ENCODE measurements around the gene TMEM51. TPM values are rescaled to one million over a fixed set of nuclear protein-coding genes. Genes with fewer than 3 reads are reported as not detected.

Gene TMEM51
- total RNA-seq, 2 experiments from 2014 or later: 0.14 to 0.15 TPM

DNA sequence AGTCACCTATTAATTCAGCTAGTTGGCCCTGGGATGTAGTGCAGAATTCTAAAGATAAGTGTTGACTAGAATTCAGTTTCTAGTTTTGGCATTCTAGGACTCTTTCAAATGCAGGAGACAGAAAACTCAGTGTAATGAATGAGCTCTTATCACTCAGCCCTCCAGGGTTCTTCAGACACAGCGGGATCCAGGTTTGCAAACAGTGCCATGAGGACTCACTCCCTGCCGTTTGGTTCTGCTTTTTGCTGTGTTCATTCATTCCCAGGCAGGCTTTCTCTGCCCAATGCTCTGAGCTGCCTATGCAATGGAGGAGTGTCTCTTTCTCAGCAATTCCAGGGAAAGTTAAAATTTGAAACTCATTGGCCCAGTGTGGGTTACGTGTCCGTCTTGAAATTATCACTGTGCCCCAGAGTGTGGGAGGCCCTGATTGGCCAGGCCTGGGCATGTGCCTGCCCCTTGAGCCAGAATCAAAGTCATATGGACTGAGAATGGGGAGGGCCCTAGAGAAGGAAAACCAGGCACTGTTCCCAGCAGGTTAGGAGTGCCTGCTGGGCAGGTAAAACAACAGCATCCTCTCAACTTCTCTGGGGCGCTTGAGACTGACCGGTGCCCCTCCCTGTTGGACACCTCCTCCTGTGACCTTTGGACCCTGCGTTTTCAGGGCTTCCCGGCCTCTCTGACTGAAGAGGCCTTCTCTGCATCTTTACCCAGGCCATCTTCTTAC lies 43.4 kb downstream of the TMEM51 start:
- intact Hi-C loops (cut with micrococcal nuclease): no loop called here
- Mint-ChIP-seq H3K9me3 (no peaks in the 10 kb centered on the region), H3K27ac (no peak overlapping the region), H3K27me3 (ENCODE audit: low read depth) (no peaks in the 10 kb centered on the region), H3K4me1 (ENCODE audit: low read depth) (no peaks in the 10 kb centered on the region), H3K36me3 (ENCODE audit: low read depth) (no peaks in the 10 kb centered on the region), H3K4me3 (no peak overlapping the region)
- CTCF ChIA-PET: no interaction called here
- DNase-seq: no peak

GRCh38 chr1:15197591-15198447 lies 44.3 kb downstream of the TMEM51 start:
- no peaks in the 10 kb centered on the region for H3K27me3 Mint-ChIP-seq (ENCODE audit: low read depth)
- intact Hi-C loops (cut with micrococcal nuclease): no loop called here
- CTCF ChIA-PET: no interaction called here
- H3K27ac Mint-ChIP-seq: no peak overlapping the region
- no peak overlapping the region for H3K4me3 Mint-ChIP-seq
- H3K9me3 Mint-ChIP-seq: no peaks in the 10 kb centered on the region
- no peaks in the 10 kb centered on the region for H3K4me1 Mint-ChIP-seq (ENCODE audit: low read depth)
- DNase-seq: no peak
- H3K36me3 Mint-ChIP-seq (ENCODE audit: low read depth): no peaks in the 10 kb centered on the region

DNA sequence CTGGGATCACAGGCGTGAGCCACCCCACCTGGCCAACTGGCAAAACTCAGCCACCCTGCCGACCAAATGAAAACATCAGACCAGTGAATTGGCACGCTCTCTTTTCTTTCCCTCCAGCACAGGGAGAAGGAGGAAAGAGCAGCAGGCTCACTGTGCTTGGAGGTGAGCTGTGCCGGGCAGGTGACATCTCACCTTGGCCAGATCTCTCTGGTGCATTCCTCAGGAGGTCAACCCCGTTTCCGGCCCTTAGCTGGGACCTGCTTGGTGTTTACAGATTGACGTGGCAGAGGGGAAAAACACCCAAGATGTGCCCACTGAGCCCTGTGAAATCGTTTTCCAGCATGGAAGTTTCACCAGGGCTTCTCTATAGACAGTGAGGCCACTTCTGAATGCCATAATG lies 45.1 kb downstream of the TMEM51 start:
- no peak for DNase-seq
- no peaks in the 10 kb centered on the region for H3K36me3 Mint-ChIP-seq (ENCODE audit: low read depth)
- CTCF ChIA-PET: no interaction called here
- no peaks in the 10 kb centered on the region for H3K27me3 Mint-ChIP-seq (ENCODE audit: low read depth)
- intact Hi-C loops (cut with micrococcal nuclease): no loop called here
- no peaks in the 10 kb centered on the region for H3K4me1 Mint-ChIP-seq (ENCODE audit: low read depth)
- H3K4me3 Mint-ChIP-seq: no peak overlapping the region
- H3K27ac Mint-ChIP-seq: no peak overlapping the region
- H3K9me3 Mint-ChIP-seq: no peaks in the 10 kb centered on the region

DNA sequence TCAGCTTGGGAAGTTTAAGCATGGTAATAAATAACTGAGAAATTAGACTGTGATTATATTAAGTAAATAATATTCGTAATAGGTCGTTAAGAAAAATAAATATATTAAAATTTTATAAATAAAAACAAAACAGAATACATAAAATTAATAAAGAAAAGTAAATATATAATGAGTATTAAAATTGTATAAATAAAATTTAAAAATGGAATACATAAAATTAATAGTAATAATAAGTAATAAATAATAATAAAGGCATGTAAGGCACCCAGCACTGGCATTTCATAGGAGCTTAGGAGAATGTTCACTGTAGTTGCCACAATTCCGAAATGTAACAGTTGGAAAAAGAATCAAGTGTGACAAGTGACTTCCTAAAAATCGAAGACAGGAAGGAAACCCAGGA lies 47.7 kb downstream of the TMEM51 start:
- Mint-ChIP-seq H3K4me3 (no peak overlapping the region), H3K36me3 (ENCODE audit: low read depth) (no peaks in the 10 kb centered on the region), H3K27me3 (ENCODE audit: low read depth) (peaks cover 3% of the 10 kb centered on the region), H3K27ac (no peak overlapping the region), H3K9me3 (no peaks in the 10 kb centered on the region), H3K4me1 (ENCODE audit: low read depth) (no peaks in the 10 kb centered on the region)
- CTCF ChIA-PET: no interaction called here
- intact Hi-C loops (cut with micrococcal nuclease): no loop called here
- DNase-seq: no peak

DNA sequence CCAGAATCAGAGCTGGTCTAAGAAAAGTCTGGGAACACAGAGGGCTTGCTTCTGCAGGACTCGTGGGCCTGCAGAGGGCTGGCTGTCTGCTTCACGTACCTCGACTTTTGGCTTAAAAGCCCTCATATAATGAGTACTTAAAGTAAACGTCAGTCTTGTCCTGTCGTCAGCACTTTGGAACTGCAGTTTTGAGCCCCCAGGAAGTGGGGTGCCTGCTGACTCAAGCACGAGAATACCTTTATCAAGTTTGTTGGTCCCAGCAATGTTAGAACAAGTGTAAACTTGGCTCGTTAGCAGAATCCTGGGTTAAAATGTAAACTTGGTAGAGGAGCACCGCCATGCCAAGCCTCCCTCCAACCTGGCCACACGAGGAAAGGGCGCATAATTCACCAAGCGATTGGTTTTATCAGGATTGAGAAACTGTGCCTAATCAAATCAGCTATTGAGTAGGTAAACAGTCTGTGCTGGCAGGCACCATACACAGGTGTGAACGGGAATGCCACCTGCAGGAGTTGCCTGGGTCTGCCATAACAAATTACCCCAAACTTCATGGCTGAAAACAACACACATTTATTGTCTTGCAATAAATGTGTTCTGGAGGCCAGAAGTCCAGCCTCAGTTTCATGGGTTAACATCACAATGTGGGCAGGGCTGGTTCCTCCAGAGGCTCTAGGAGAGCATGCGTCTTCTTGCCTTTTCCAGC lies 48.5 kb downstream of the TMEM51 start:
- DNase-seq: no peak
- no peak overlapping the region for H3K4me3 Mint-ChIP-seq
- intact Hi-C loops (cut with micrococcal nuclease): no loop called here
- CTCF ChIA-PET: interaction anchor here (0.5 kb wide), 1 partner anchor 71 kb away, joined by 3 read pairs; no protein-coding TSS in a partner anchor
- no peaks in the 10 kb centered on the region for H3K9me3 Mint-ChIP-seq
- H3K27ac Mint-ChIP-seq: no peak overlapping the region
- H3K27me3 Mint-ChIP-seq (ENCODE audit: low read depth): peaks cover 3% of the 10 kb centered on the region
- no peaks in the 10 kb centered on the region for H3K4me1 Mint-ChIP-seq (ENCODE audit: low read depth)
- no peaks in the 10 kb centered on the region for H3K36me3 Mint-ChIP-seq (ENCODE audit: low read depth)

DNA sequence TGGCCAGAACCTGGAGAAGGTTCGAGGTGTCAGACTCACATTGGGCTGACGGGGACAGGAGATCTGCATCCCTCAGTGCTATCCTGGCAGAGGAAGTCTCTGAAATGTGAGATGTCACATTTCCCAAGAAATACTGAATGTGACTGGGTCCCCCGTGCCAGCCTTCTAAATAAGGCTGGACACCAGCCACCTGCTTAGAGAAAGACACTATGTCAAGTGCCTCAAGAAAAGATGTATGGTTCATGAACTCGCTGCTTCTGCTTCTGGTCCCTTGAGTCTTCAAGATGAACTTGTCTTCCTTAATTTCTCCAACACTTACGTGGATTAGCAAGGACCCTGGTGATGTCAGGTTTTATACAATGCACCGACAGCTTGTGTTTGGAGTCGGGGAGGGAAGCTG lies 51.4 kb downstream of the TMEM51 start:
- no peaks in the 10 kb centered on the region for H3K4me1 Mint-ChIP-seq (ENCODE audit: low read depth)

DNA sequence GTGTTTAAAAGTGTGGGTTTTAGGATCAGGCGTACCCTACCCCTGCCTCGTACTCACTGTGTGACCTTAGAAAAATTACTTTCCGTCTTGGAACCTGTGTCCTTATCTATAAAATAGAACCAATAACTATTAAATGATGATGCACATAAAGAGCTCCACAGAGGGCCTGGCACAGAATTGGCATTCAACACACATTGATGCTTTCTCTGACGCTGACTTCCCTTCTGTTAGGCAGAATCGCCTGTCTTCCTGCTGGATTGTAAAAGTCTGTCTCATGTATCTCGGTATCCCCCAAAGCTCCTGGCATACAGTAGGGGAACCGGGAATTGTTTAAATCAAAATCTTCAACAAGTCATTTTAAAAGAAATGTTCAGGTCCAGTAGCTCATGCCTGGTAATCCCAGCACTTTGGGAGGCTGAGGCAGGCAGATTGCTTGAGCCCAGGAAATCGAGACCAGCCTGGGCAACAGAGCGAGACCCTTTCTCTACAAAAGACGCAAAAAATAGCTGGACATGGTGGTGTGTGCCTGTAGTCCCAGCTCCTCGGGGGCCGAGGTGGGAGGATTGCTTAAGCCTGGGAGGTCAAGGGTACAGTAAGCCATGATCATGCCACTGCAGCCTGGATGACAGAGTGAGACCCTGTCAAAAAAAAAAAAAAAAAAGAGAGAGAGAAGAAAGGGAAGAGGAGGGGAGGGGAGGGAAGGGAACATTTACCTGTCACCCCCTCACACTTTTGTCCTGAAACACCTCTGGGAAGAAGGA lies 52.2 kb downstream of the TMEM51 start:
- Mint-ChIP-seq H3K27ac (no peak overlapping the region), H3K4me3 (no peak overlapping the region), H3K9me3 (no peaks in the 10 kb centered on the region), H3K27me3 (ENCODE audit: low read depth) (peaks cover 3% of the 10 kb centered on the region), H3K4me1 (ENCODE audit: low read depth) (no peaks in the 10 kb centered on the region), H3K36me3 (ENCODE audit: low read depth) (no peaks in the 10 kb centered on the region)
- CTCF ChIA-PET: interaction anchor here (0.8 kb wide), 1 partner anchor 20 kb away, joined by 3 read pairs; no protein-coding TSS in a partner anchor
- intact Hi-C loops (cut with micrococcal nuclease): no loop called here
- no peak for DNase-seq

More for the DNA sequence above, 51.4 kb downstream of the TMEM51 start:
- no peak for DNase-seq
- intact Hi-C loops (cut with micrococcal nuclease): no loop called here
- Mint-ChIP-seq H3K27me3 (ENCODE audit: low read depth) (peaks cover 3% of the 10 kb centered on the region), H3K27ac (no peak overlapping the region), H3K9me3 (no peaks in the 10 kb centered on the region), H3K36me3 (ENCODE audit: low read depth) (no peaks in the 10 kb centered on the region), H3K4me3 (no peak overlapping the region)
- CTCF ChIA-PET: no interaction called here

- CTCF ChIA-PET: no interaction called here
- no peak for DNase-seq
- Mint-ChIP-seq H3K27me3 (ENCODE audit: low read depth) (peaks cover 3% of the 10 kb centered on the region), H3K27ac (no peak overlapping the region), H3K4me3 (no peak overlapping the region), H3K4me1 (ENCODE audit: low read depth) (no peaks in the 10 kb centered on the region), H3K9me3 (no peaks in the 10 kb centered on the region), H3K36me3 (ENCODE audit: low read depth) (no peaks in the 10 kb centered on the region)
- intact Hi-C loops (cut with micrococcal nuclease): no loop called here
These were observed 53.0 kb downstream of the TMEM51 start for GRCh38 chr1:15206418-15207030.

DNA sequence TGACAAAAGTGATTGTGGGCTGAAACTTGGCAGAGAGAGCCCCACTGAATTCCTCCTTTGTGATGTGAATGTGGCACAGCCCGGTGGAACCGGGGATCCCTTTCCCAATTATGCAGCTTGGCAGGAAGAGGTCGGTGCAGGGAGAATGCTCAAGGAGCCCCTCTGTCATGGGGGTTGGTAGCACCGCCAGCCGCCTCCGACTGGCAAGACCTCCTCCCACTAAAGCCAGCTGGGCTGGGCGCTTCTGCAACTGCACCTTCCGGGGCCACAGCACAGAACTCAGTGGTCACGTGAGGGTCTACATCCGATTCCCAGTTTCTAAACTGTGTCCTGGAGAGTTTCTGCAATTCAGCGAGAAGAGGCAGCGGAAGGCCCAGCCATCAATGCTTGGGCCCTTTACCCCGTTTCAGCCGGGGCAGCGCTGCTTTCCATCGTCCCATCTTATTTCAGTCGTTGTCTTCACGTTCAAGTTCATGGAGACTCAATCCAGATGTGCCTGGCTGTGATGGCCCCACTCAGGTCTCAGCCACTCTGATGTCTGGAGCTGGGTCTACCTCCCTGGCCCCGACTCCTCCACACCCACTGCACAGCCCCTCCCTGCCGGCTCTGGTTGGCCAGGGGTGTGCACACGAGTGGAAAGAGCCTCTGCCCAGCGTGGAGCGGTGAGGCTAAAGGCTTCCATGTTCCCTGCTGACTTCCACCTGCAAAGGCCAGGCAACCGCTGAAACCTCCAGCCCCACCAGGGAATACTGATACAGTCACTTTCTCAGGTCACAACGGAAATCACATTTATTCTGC lies 53.7 kb downstream of the TMEM51 start:
- no peak overlapping the region for H3K27ac Mint-ChIP-seq
- H3K4me3 Mint-ChIP-seq: no peak overlapping the region
- no peak for DNase-seq
- H3K36me3 Mint-ChIP-seq (ENCODE audit: low read depth): no peaks in the 10 kb centered on the region
- no peaks in the 10 kb centered on the region for H3K4me1 Mint-ChIP-seq (ENCODE audit: low read depth)
- CTCF ChIA-PET: no interaction called here
- intact Hi-C loops (cut with micrococcal nuclease): no loop called here
- peaks cover 3% of the 10 kb centered on the region for H3K27me3 Mint-ChIP-seq (ENCODE audit: low read depth)
- H3K9me3 Mint-ChIP-seq: no peaks in the 10 kb centered on the region

- peaks cover 8% of the 10 kb centered on the region for H3K27me3 Mint-ChIP-seq (ENCODE audit: low read depth)
- no peaks in the 10 kb centered on the region for H3K4me1 Mint-ChIP-seq (ENCODE audit: low read depth)
- H3K27ac Mint-ChIP-seq: no peak overlapping the region
- H3K4me3 Mint-ChIP-seq: no peak overlapping the region
- no peaks in the 10 kb centered on the region for H3K9me3 Mint-ChIP-seq
- DNase-seq: no peak
- intact Hi-C loops (cut with micrococcal nuclease): no loop called here
- no peaks in the 10 kb centered on the region for H3K36me3 Mint-ChIP-seq (ENCODE audit: low read depth)
- CTCF ChIA-PET: no interaction called here
These were observed 54.4 kb downstream of the TMEM51 start for GRCh38 chr1:15207829-15208429.
